Esophagus (tissue), 2 donors: Measurements from ENCODE around the gene LBP. TPM values are rescaled to one million over a fixed set of nuclear protein-coding genes. Genes with fewer than 3 reads are reported as not detected.

Experiments
- H3K27ac ChIP-seq, 2 donors: one replicate each; pipeline ENCODE4 v1.5.1; 2013; ENCODE audit warnings: low read depth in 2 of 2, mild to moderate bottlenecking in 2 of 2, inconsistent platforms in 1 of 2, low read length in 1 of 2, moderate library complexity in 1 of 2
- H3K27me3 ChIP-seq, 2 donors: one replicate each; pipeline ENCODE4 v1.6.1; 2013; ENCODE audit warnings: low read length in 2 of 2, control low read depth in 1 of 2, mild to moderate bottlenecking in 1 of 2; ENCODE audit not compliant: insufficient read depth in 2 of 2, control insufficient read depth in 1 of 2
- H3K36me3 ChIP-seq, 2 donors: one replicate each; pipeline ENCODE4 v1.6.1; 2013; ENCODE audit warnings: low read length in 1 of 2; ENCODE audit not compliant: control insufficient read depth in 2 of 2, insufficient read depth in 2 of 2
- H3K4me1 ChIP-seq, 2 donors: one replicate each; pipeline ENCODE4 v1.6.1; 2013; ENCODE audit warnings: low read length in 1 of 2; ENCODE audit not compliant: control insufficient read depth in 2 of 2, insufficient read depth in 2 of 2
- H3K4me3 ChIP-seq, 2 donors: one replicate each; pipeline ENCODE4 v1.5.1; 2013; ENCODE audit warnings: low read length in 2 of 2, mild to moderate bottlenecking in 2 of 2, low read depth in 1 of 2, moderate library complexity in 1 of 2
- H3K9me3 ChIP-seq, 2 donors: one replicate each; pipeline ENCODE4 v1.6.1; 2013; ENCODE audit warnings: mild to moderate bottlenecking in 2 of 2, low read depth in 1 of 2, low read length in 1 of 2, moderate library complexity in 1 of 2; ENCODE audit not compliant: control insufficient read depth in 2 of 2, insufficient read depth in 1 of 2
- WGBS, 2 donors: extraction: QIAGEN DNeasy Blood & Tissue Kit; methylation state at CpG; one replicate each; pipeline ENCODE4 v1.1.7; 2013; 5-methylcytosine and 5-hydroxymethylcytosine counted together
- polyA plus RNA-seq, 2 donors: library from polyadenylated mRNA; stranded (reverse); fragments of 200-250 nt; gene quantifications; one replicate each; pipeline ENCODE4 v1.2.3, GENCODE V29; 2013
- donor health status: healthy with polysubstance abuse.
- donor health status: Bipolar disorder and iron deficiency.

LBP gene
- polyA plus RNA-seq, 2 donors = not detected

GRCh38 chr20:38316341-38316740 is 29.9 kb upstream of the LBP start:
- Histone ChIP-seq H3K9me3 (no peaks in the 10 kb centered on the region), H3K4me3 (no peak overlapping the region), H3K27me3 (no peaks in the 10 kb centered on the region), H3K36me3 (no peaks in the 10 kb centered on the region), H3K27ac (no peak overlapping the region), H3K4me1 (no peaks in the 10 kb centered on the region)
- WGBS, 2 donors = 89 to 94% methylated on average over 4 of the region's 4 CpGs

- no peak overlapping the region for H3K27ac ChIP-seq
- H3K36me3 ChIP-seq = no peaks in the 10 kb centered on the region
- H3K4me1 ChIP-seq = no peaks in the 10 kb centered on the region
- H3K9me3 ChIP-seq = no peaks in the 10 kb centered on the region
- no peak overlapping the region for H3K4me3 ChIP-seq
- H3K27me3 ChIP-seq = no peaks in the 10 kb centered on the region
- WGBS, 2 donors = 65 to 75% methylated on average over 3 of the region's 3 CpGs
Observed at GRCh38 chr20:38317422-38317821, 28.9 kb upstream of the LBP start.

DNA sequence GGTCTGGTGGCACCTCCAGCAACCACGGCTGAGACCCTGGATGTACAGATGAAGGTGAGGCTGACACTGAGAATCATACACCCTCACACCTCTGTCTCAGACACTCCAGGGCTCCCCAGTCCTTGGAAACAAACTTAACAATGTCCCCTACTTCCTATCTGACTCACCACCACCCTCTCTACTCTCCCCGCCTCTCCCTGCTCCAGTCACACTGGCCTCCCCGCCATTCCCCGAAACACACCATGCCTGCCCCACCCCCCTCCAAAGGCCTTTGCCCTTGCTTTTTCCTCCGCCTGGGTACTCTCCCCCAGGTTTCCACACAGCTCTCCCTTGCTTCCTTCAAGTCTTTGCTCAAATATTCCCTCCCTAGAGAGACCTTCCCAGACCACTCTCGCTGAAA is 26.1 kb upstream of the LBP start:
- Histone ChIP-seq H3K9me3 (no peaks in the 10 kb centered on the region), H3K27ac (no peak overlapping the region), H3K4me3 (no peak overlapping the region), H3K36me3 (no peaks in the 10 kb centered on the region), H3K4me1 (no peaks in the 10 kb centered on the region), H3K27me3 (no peaks in the 10 kb centered on the region)
- 59 to 69% methylated on average over 6 of the region's 6 CpGs for WGBS, 2 donors

DNA sequence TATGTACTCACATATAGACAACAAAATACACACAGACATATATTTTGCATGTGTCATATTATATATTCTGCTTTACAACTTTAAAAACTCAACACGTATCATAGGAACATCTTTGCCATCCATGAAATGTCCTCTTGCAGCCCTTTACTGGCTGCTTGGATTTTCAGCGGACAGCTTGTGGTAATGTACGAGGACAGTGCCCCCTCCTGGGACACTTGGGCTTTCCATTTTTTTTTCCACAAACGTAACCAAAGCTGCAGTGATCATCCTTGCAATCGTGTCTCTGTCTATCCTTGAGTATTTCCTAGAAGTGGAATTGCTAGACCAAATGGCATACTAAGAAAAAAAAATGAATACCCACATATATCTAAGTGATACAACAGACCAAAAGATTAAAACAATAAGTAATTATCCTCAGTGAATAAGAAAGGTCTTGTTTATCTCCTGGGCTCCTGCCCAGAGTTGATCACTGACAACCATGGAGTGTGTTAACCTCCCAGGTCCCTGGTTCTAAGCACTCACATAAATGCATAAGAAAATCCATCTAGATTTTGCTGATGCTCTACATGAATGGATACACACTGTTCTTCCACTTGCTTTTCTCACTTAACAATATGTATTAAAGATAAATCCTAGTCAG is 24.2 kb upstream of the LBP start:
- Histone ChIP-seq H3K4me1 (no peaks in the 10 kb centered on the region), H3K4me3 (no peak overlapping the region), H3K27me3 (no peaks in the 10 kb centered on the region), H3K9me3 (no peaks in the 10 kb centered on the region), H3K36me3 (no peaks in the 10 kb centered on the region), H3K27ac (no peak overlapping the region)
- 3% methylated on average over 5 of the region's 5 CpGs for WGBS, 2 donors

DNA sequence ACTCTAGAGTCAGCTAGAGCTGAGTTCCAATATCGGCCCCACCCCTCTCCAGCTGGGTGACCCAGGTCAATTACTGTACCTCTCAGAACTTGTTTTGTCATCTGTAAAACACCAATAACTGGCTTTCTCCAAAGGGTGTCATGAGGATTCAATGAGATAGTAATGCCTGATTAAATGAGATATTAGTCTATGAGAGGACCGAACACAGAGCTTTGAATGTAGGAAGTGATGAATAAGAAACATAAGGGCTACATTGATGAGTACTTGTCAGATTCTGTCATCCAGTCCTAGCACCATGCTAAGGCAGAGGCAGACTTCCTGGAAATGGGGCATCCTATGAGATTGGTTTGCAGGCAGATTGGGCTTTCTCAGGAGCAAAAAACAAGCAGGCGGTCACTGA is 22.1 kb upstream of the LBP start:
- Histone ChIP-seq H3K4me1 (no peaks in the 10 kb centered on the region), H3K36me3 (no peaks in the 10 kb centered on the region), H3K4me3 (no peak overlapping the region), H3K27ac (no peak overlapping the region), H3K9me3 (no peaks in the 10 kb centered on the region), H3K27me3 (no peaks in the 10 kb centered on the region)
- WGBS, 2 donors = 88 to 92% methylated on average over 3 of the region's 3 CpGs

- Histone ChIP-seq H3K36me3 (no peaks in the 10 kb centered on the region), H3K27me3 (no peaks in the 10 kb centered on the region), H3K4me3 (no peak overlapping the region), H3K4me1 (no peaks in the 10 kb centered on the region), H3K9me3 (no peaks in the 10 kb centered on the region), H3K27ac (no peak overlapping the region)
- WGBS, 2 donors = 79 to 85% methylated on average over 3 of the region's 3 CpGs
Observed at GRCh38 chr20:38325167-38325566, 21.1 kb upstream of the LBP start.

DNA sequence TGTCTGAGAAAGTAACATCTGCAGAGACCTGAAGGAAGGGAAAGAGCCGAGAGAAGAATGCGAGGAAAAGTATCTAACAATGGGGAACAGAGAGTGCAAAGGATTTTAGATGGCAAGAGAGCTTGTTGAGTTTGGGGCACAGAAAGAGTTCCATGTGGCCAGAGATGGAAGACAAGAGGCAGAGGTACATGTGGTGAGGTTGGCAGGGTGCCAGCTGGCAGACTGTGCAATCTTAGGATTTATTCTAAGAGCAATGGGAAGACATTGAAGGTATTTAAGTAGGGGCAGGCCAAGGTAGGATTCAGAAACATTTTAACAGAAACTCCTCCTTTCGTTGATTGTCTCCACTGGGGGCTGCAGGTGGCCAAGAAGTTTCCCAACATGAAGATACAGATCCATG is 20.4 kb upstream of the LBP start:
- Histone ChIP-seq H3K9me3 (no peaks in the 10 kb centered on the region), H3K27ac (no peak overlapping the region), H3K27me3 (no peaks in the 10 kb centered on the region), H3K4me3 (no peak overlapping the region), H3K36me3 (no peaks in the 10 kb centered on the region), H3K4me1 (no peaks in the 10 kb centered on the region)
- 84% methylated on average over 3 of the region's 3 CpGs for WGBS, 2 donors

- Histone ChIP-seq H3K4me3 (no peak overlapping the region), H3K9me3 (no peaks in the 10 kb centered on the region), H3K4me1 (no peaks in the 10 kb centered on the region), H3K27ac (no peak overlapping the region), H3K27me3 (no peaks in the 10 kb centered on the region), H3K36me3 (no peaks in the 10 kb centered on the region)
- 76 to 82% methylated on average over 7 of the region's 7 CpGs for WGBS, 2 donors
Observed at GRCh38 chr20:38326309-38326708, 20.0 kb upstream of the LBP start.

DNA sequence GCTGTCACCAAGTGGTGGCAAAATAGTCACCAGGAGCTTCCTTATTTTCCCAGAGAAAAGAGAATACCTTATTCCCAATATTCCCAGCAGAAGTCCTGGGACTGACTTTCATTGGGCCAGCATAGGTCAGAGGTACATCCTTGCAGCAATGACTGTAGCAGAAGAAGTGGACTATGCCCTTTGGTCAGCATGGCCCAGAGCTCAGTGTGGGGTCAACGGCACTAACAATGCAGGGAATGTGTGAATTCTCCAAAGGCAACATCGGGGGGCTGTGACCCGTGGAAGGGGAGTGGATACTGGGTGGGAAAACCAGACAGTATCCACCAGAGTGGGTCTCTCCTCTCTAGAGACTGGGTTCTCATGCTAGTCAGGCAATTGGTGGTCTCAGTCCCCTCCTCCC is 15.6 kb upstream of the LBP start:
- Histone ChIP-seq H3K4me3 (no peak overlapping the region), H3K27ac (no peak overlapping the region), H3K4me1 (no peaks in the 10 kb centered on the region), H3K27me3 (no peaks in the 10 kb centered on the region), H3K9me3 (no peaks in the 10 kb centered on the region), H3K36me3 (no peaks in the 10 kb centered on the region)
- WGBS, 2 donors = 38 to 57% methylated on average over 3 of the region's 3 CpGs

DNA sequence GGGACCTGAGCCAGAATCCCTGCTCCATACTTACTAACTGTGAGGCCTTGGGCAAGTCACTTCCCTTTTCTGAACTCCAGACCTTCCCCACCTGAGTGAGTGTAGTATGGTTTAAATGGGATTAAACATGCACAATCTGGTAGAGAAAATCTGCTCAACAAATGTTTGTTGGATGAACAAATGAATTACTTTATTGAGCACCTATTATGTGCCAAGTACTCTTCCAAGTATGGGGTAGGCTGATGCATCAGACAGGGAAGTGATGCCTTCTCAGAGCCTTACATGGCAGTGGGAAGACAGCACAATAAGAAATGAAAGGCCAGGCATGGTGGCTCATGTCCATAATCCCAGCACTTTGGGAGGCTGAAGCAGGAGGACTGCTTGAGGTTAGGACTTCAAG is 15.0 kb upstream of the LBP start:
- Histone ChIP-seq H3K36me3 (no peaks in the 10 kb centered on the region), H3K9me3 (no peaks in the 10 kb centered on the region), H3K27ac (no peak overlapping the region), H3K27me3 (no peaks in the 10 kb centered on the region), H3K4me1 (no peaks in the 10 kb centered on the region), H3K4me3 (no peak overlapping the region)
